Myometrial cell (primary cell): Measurements from ENCODE around the gene FXR2. TPM values are rescaled to one million over a fixed set of nuclear protein-coding genes. Genes with fewer than 3 reads are reported as not detected.

ENCODE experiments used
- total RNA-seq: library from RNA; depleted of rRNA; stranded (reverse); fragments of >200 nt; gene quantifications from 2 replicates; pipeline ENCODE4 v1.2.3, GENCODE V29; 2015

The FXR2 gene
- 38.8 and 64.9 TPM in 2 replicates for total RNA-seq

DNA sequence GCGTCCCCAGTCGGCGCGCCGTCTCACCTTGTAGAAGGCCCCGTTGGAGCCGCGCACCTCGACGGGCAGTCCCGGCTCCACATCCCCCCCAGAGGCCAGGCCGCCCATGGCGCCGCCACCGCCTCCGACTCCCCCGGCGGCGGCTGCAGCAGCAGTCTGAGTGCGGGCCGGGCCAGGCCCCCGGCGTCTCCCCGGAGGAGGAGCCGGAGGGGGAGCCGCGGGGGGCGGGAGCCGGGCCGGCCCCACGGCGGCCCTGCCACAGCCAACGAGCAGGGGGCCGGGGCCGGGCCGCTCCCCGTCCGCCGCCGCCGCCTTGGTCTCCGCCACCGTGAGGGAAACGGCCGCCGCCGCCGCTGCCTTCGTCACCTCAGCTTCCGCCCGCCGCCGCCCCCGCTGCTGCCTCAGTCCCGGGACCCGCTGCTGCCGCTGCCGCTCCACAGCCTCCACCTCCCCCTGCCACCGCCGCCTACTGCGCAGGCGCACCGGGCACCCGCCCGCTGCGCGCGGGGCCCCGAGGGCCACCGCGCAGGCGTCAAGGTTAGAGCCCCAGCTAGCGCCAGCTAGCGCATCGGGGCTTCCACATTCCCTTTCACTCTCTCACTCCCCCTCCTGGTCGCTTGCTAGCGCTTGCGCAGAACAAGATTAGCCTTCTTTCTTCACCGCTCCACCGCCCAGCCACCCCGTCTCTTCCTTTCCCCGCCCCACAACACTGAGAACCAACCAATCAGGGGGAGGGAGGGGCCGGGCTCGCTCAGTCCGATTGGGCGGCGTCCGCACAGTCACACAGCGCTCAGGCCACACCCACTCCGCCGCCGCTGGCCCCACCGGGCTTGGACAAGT, at the start of gene FXR2:
TSS of gene FXR2 (minus strand) at position 473 of the 840 bp plus-strand sequence. CDS start at position 108, 365 bp downstream.

DNA sequence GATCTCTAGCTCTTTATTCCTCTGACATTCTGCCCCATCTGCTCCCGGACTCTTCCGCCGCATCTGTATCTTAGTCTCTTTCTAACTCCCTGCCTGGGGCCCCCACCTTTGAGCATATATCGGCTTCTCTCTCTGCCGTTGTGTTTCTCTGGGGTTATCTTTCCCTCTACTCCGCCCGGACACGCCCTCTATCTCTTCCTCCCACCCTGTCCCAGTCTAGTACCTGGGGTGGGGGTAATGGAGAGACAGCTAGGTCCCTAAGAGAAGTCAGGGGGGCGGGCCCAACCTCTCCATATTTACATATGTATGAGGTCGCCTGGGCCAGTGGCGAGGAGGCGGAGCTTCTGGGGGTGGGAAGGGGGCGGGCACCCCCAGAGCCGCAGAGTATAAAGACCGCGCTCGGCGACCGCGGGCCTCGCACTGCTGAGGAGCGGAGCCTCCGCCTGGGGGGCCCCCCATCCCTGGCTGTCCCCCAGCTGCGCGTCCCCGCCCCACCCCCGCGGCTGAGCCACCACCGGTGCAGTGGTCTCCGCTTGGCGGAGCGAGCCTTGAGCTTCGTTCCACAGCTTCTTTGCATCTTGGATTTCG, 35.9 kb upstream of the FXR2 start, which contains the start of gene ATP1B2:
TSS of gene ATP1B2 (plus strand) at position 418 of the 588 bp plus-strand sequence. CDS start 593 bp downstream, outside the sequence.

DNA sequence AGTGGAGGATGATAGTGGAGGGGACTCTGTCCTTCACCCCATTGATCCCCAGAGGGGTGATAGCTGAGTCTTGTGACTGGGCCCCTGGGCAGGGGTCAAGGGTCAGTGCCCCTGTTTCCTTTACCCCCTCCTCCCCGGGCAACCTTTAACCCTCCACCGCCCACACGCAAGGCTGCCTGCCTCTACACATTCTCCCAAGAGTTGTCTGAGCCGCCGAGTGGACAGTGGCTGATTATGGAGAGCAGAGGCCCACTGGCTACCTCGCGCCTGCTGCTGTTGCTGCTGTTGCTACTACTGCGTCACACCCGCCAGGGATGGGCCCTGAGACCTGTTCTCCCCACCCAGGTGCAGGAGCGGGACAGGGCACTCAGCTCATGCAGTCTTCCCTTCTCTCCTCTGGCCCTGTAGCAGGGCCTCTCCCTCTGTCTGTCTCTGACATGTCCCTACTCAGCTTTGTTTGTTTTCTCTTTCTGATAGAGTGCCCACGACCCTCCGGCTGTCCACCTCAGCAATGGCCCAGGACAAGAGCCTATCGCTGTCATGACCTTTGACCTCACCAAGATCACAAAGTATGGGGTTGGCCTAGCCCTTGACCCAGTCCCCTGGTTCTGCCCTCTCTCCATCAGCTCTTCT, 15.4 kb upstream of the FXR2 start, which contains the start of gene SHBG:
TSS of gene SHBG (plus strand) at position 197 of the 633 bp plus-strand sequence. CDS start at position 235, 38 bp downstream.

DNA sequence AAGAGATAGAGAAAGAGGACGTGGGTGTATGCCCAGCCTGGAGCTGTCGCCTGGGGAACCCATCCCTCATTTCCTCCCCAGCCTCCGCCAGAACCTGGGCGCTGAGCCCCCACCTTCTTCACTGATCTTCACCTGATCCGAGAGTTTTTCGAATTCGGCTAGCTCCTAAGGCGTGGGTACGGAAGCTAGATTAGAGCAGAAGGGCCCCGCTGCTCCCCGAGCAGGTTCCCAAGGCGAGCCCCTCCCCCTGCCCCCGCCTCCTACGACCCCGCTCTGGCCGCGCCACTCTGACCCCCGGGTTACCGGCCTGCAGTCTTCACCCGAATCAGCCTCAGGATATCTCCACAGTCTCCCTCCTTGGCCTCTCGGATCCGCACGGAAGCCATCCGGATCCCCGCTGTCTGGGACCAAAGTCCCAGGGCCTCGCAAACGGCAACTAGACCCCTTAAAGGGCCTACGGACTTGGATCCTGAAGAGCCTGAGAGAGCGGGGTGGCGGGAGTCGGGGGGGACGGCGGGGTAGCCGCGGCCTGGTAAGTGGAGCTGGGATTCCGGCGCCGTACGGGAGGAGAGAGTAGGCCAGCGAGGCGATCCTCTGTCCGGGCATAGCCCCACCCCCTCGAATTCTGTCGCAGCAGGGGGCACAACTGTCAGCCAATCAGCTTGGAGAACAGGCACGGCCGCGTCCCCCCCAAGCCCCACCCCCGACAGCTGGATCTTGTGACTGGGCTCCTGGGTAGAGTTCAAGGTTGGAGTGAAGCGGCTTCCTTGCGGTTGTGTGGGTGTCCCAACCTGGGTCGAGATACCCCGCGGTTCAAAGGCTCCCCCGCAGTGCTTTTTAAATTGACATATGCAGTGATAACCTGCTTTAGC, 12.8 kb upstream of the FXR2 start, which contains the start of gene SAT2:
TSS of gene SAT2 (minus strand) at position 572 of the 872 bp plus-strand sequence. CDS start at position 386, 186 bp downstream.

DNA sequence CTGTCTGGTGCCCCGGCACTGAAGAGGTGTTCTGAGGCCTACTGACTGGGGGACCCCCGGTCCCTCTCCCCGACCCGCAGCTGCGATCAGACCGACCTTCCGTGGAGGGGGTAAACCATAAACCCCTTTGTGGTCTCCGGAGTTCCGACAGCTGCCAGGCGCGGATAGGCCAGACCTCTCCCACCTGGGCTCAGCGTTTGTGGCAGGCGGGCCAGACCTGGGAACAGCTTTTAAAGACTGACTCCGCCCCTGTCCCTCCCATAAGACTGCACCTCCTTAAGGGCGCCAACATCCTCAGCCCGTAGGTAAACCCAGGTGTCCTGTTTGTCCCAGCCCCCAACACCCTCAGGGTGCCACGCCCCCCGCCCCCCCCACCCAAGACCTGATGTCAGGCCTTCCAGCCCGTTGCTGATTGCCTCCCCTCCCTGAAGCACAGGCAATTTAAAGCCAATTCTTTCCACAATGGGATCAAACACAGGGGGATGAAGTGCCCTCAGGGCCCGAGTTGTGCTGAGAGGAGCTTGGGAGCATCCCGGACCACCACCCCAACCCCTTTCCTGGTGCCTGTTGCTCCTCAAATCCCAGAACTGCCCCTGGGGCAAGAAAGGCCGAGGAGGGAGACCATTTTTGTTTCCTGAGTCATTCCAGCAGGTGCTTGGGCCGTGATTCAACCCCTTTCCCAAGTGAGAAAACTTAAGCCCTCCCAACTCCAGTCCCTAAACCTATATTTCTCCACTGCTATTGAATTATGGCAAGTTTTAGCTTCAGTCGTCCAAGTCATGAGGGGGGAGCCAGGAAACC, 24.6 kb downstream of the FXR2 start, which contains the start of gene SOX15:
TSS of gene SOX15 (minus strand) at position 204 of the 801 bp plus-strand sequence. CDS start 418 bp downstream, outside the sequence.

DNA sequence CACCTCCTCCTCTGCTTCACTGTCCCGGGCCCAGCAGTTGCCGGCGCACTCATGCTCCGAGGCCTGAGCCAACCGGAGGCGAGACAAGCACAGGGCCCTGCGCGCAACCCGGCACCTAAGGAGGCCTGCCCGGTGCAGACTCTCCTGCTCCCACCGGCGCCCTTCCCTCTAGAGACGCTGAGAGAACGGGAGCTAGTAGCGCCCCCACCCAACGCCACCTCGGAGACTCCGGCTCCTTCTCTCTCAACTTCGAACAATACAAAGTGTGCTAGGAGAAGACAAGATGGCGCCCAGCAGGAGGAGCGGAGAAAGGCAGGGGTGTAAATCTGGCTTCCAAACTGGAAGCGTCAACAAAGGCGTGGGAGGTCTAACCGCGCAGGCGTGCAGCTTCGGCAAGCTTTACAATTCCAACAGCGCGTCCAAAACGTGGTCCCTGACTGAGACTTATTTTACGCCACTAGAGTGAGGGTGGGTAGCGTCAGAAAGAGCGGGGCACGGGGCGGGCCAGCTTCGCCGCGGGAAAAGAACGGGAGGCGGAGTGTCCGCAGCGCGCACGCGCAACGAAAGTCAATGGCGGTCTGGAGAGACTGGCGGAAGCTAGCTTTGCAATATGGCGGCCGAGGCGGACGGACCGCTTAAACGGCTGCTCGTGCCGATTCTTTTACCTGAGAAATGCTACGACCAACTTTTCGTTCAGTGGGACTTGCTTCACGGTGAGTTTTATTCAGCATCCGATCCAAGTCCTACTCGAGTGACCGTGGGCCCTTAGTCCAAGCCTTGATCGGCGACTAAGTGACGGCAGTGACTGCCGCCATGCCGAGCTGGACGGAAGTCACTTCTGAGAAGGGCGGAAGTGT, 31.2 kb downstream of the FXR2 start, which contains the start of gene MPDU1:
TSS of gene MPDU1 (plus strand) at position 600 of the 857 bp plus-strand sequence. CDS start at position 611, 11 bp downstream.

DNA sequence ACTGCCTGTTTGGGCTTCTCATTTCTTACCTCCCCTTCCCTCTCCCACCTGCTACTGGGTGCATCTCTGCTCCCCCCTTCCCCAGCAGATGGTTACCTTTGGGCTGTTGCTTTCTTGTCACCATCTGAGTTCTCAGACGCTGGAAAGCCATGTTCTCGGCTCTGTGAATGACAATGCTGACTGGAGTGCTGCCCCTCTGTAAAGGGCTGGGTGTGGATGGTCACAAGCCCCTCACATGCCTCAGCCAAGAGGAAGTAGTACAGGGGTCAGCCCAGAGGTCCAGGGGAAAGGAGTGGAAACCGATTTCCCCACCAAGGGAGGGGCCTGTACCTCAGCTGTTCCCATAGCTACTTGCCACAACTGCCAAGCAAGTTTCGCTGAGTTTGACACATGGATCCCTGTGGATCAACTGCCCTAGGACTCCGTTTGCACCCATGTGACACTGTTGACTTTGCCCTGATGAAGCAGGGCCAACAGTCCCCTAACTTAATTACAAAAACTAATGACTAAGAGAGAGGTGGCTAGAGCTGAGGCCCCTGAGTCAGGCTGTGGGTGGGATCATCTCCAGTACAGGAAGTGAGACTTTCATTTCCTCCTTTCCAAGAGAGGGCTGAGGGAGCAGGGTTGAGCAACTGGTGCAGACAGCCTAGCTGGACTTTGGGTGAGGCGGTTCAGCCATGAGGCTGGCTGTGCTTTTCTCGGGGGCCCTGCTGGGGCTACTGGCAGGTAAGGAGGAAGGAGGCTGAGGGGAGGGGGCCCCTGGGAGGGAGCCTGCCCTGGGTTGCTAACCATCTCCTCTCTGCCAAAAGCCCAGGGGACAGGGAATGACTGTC, 35.5 kb downstream of the FXR2 start, which contains the start of gene CD68:
TSS of gene CD68 (plus strand) at position 638 of the 833 bp plus-strand sequence. CDS start at position 678, 40 bp downstream.

DNA sequence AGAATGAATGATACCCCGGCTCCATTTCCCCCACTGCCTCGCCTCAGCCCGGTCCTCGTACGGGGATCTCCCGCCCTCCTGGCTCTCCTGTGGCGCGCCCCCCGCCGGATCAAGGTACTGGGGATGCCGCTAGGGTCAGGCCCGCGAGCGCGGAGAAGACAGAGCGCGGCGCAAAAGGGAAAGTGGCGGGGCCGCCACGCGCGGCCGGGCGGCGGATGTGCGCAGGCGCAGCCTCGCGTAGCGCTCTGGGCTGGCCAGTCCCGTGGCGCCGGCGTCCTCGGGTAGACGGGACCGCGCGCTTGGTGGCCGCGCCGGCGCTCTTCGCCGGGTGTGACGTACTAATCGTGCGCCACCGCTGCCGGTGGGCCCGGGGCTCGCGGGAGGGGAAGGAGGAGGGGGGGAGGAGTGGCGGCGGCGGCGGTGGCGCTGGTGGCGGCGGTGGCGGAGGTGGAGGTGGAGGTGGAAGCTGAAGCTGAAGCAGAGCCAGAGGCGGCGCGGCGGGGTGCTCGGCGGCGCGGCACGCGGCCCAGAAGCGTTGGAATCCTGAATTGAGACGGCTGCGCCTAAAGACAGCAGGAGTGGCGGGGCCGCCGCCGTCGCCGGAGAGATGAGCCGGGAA, 53.0 kb downstream of the FXR2 start, which contains the start of gene SENP3:
TSS of gene SENP3 (plus strand) at position 331 of the 619 bp plus-strand sequence. CDS start 1,158 bp downstream, outside the sequence.

DNA sequence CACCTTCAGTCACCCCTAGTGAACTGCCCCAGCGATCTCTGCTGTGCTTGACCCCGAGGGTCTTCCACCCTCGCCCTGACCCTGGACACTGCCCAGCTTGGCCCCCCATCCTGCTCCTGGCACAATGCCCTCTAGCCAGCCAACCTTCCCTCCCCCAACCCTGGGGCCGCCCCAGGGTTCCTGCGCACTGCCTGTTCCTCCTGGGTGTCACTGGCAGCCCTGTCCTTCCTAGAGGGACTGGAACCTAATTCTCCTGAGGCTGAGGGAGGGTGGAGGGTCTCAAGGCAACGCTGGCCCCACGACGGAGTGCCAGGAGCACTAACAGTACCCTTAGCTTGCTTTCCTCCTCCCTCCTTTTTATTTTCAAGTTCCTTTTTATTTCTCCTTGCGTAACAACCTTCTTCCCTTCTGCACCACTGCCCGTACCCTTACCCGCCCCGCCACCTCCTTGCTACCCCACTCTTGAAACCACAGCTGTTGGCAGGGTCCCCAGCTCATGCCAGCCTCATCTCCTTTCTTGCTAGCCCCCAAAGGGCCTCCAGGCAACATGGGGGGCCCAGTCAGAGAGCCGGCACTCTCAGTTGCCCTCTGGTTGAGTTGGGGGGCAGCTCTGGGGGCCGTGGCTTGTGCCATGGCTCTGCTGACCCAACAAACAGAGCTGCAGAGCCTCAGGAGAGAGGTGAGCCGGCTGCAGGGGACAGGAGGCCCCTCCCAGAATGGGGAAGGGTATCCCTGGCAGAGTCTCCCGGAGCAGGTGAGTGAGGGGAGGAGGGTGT, 56.0 kb downstream of the FXR2 start, which contains the start of gene TNFSF13:
TSS of gene TNFSF13 (plus strand) at position 207 of the 776 bp plus-strand sequence. CDS start at position 497, 290 bp downstream.

DNA sequence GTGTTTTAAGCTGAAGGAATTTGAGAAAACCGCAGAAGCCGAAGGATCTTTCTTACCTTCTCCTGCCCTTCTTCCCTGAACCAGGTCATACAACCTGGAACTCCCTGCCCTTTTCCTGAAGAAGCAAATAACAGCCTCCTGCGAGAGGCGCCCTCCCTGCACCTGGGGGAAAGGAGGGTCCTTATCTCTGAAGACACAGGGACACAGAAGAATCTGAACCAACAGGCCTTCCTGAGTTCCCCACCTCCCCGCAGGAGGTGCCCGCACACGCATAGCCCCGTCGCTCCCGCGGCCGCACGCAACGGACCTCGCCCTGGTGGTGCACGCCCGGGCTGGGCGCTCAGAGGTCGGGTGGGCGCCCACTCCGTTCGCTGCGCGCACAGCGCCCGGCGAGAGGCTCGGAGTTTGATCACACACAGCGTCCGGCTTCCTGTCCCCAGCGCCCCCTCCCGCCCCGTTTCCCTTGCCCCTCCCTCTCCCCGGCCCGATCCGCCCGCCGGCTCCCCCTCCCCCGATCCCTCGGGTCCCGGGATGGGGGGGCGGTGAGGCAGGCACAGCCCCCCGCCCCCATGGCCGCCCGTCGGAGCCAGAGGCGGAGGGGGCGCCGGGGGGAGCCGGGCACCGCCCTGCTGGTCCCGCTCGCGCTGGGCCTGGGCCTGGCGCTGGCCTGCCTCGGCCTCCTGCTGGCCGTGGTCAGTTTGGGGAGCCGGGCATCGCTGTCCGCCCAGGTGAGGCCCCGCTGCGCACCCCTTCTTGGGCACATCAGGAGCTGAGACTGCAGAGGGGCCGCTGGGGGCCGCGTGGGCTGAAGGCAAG, 65.9 kb downstream of the FXR2 start, which contains the start of gene TNFSF12:
TSS of gene TNFSF12 (plus strand) at position 474 of the 816 bp plus-strand sequence. CDS start at position 570, 96 bp downstream.

Other genes starting within 250 kb of the FXR2 start
- gene TNK1, start 233.8 kb downstream of the FXR2 start, total RNA-seq = 0.18 and 0.29 TPM in 2 replicates
- gene PLSCR3, start 220.4 kb downstream of the FXR2 start, total RNA-seq = 60.4 and 85.3 TPM in 2 replicates
- 160 and 240 TPM in 2 replicates for gene TMEM256, start 210.8 kb downstream of the FXR2 start, total RNA-seq
- gene NLGN2, start 207.1 kb downstream of the FXR2 start, total RNA-seq = 18.3 and 20.2 TPM in 2 replicates
- gene SPEM1, start 194.6 kb downstream of the FXR2 start, total RNA-seq = not detected in 2 replicates
- not detected in 2 replicates for gene SPEM2, start 189.3 kb downstream of the FXR2 start, total RNA-seq
- gene SPEM3, start 186.0 kb downstream of the FXR2 start, total RNA-seq = not detected in 2 replicates
- 1.7 and 3.4 TPM in 2 replicates for gene TMEM102, start 179.5 kb downstream of the FXR2 start, total RNA-seq
- gene FGF11, start 175.4 kb downstream of the FXR2 start, total RNA-seq = 0.29 and 1.1 TPM in 2 replicates
- gene CHRNB1, start 169.8 kb downstream of the FXR2 start, total RNA-seq = 3.5 and 7.1 TPM in 2 replicates
- gene ZBTB4, start 135.3 kb downstream of the FXR2 start, total RNA-seq = 23.2 and 24.2 TPM in 2 replicates
- not detected in 2 replicates for gene SLC35G6, start 133.5 kb downstream of the FXR2 start, total RNA-seq
- 44.7 and 56.2 TPM in 2 replicates for gene POLR2A, start 130.5 kb downstream of the FXR2 start, total RNA-seq
- gene TNFSF12, start 65.8 kb downstream of the FXR2 start, total RNA-seq = 30.6 and 36.5 TPM in 2 replicates
- 0.53 and 6.1 TPM in 2 replicates for gene TNFSF13, start 56.1 kb downstream of the FXR2 start, total RNA-seq
- gene SENP3, start 53.0 kb downstream of the FXR2 start, total RNA-seq = 71.2 and 76.1 TPM in 2 replicates
- gene CD68, start 35.3 kb downstream of the FXR2 start, total RNA-seq = 47.6 and 49.6 TPM in 2 replicates
- 280 and 394 TPM in 2 replicates for gene MPDU1, start 31.0 kb downstream of the FXR2 start, total RNA-seq
- 2.5 TPM in 1 of 2 replicates, not detected in the other for gene SOX15, start 24.8 kb downstream of the FXR2 start, total RNA-seq
- gene SAT2, start 12.9 kb upstream of the FXR2 start, total RNA-seq = 43.4 and 46.1 TPM in 2 replicates
- 11.8 TPM in 1 of 2 replicates, not detected in the other for gene SHBG, start 15.2 kb upstream of the FXR2 start, total RNA-seq
- not detected in 2 replicates for gene ATP1B2, start 36.0 kb upstream of the FXR2 start, total RNA-seq
- 33.0 and 41.8 TPM in 2 replicates for gene TP53, start 72.6 kb upstream of the FXR2 start, total RNA-seq
- 16.7 and 18.8 TPM in 2 replicates for gene WRAP53, start 73.6 kb upstream of the FXR2 start, total RNA-seq
- 0.18 TPM in 1 of 2 replicates, not detected in the other for gene EFNB3, start 90.3 kb upstream of the FXR2 start, total RNA-seq
- gene DNAH2, start 102.8 kb upstream of the FXR2 start, total RNA-seq = 0.18 and 0.29 TPM in 2 replicates
- gene KDM6B, start 219.3 kb upstream of the FXR2 start, total RNA-seq = 0.86 and 0.89 TPM in 2 replicates
- gene TMEM88, start 240.2 kb upstream of the FXR2 start, total RNA-seq = 0.18 TPM in 1 of 2 replicates, not detected in the other
- gene NAA38, start 242.7 kb upstream of the FXR2 start, total RNA-seq = 118 and 152 TPM in 2 replicates
- 4.3 and 11.3 TPM in 2 replicates for gene CYB5D1, start 243.1 kb upstream of the FXR2 start, total RNA-seq